HG03442 (cell line): Measurements from ENCODE around the gene PPP1R9A.
A peak's percentile ranks its signal among the peaks of the same experiment; 100 is the strongest.

ENCODE experiments used
- ATAC-seq: cut with Tn5 transposase; IDR thresholded peaks from one replicate; pipeline ENCODE4 v1.9.1; 2021; ENCODE audit warnings: mild to moderate bottlenecking, moderate library complexity; ENCODE audit not compliant: unreplicated experiment

Gene PPP1R9A

GRCh38 chr7:95092324-95092723 lies 184.9 kb downstream of the PPP1R9A start:
- ATAC-seq: no peak

- ATAC-seq: no peak
These were observed 188.0 kb downstream of the PPP1R9A start for GRCh38 chr7:95095259-95095965.

- no peak for ATAC-seq
These were observed 188.7 kb downstream of the PPP1R9A start for GRCh38 chr7:95095966-95096540.

GRCh38 chr7:95097291-95097690 lies 189.9 kb downstream of the PPP1R9A start:
- ATAC-seq: no peak

- ATAC-seq: no peak
These were observed 190.5 kb downstream of the PPP1R9A start for GRCh38 chr7:95097851-95098250.

GRCh38 chr7:95099106-95099505 lies 191.7 kb downstream of the PPP1R9A start:
- no peak for ATAC-seq

- ATAC-seq: no peak
These were observed 194.0 kb downstream of the PPP1R9A start for GRCh38 chr7:95101422-95101821.

GRCh38 chr7:95102662-95103061 lies 195.3 kb downstream of the PPP1R9A start:
- no peak for ATAC-seq

- ATAC-seq: no peak
These were observed 197.3 kb downstream of the PPP1R9A start for GRCh38 chr7:95104739-95105138.

- ATAC-seq: no peak
These were observed 198.2 kb downstream of the PPP1R9A start for GRCh38 chr7:95105627-95106026.

- ATAC-seq: no peak
These were observed 199.0 kb downstream of the PPP1R9A start for GRCh38 chr7:95106401-95106800.

- no peak for ATAC-seq
These were observed 203.3 kb downstream of the PPP1R9A start for GRCh38 chr7:95110707-95111106.

- ATAC-seq: no peak
These were observed 206.2 kb downstream of the PPP1R9A start for GRCh38 chr7:95113590-95113989.

- ATAC-seq: no peak
These were observed 218.8 kb downstream of the PPP1R9A start for GRCh38 chr7:95126053-95126709.

GRCh38 chr7:95132500-95132899 lies 225.1 kb downstream of the PPP1R9A start:
- ATAC-seq: no peak

- no peak for ATAC-seq
These were observed 232.5 kb downstream of the PPP1R9A start for GRCh38 chr7:95139922-95140321.

- peak; percentile 50 for ATAC-seq
These were observed 234.4 kb downstream of the PPP1R9A start for GRCh38 chr7:95141755-95142154.

GRCh38 chr7:95144256-95144655 lies 236.9 kb downstream of the PPP1R9A start:
- no peak for ATAC-seq

- no peak for ATAC-seq
These were observed 248.6 kb downstream of the PPP1R9A start for GRCh38 chr7:95155965-95156364.

GRCh38 chr7:95157381-95157780 lies 250.0 kb downstream of the PPP1R9A start:
- ATAC-seq: no peak

- no peak for ATAC-seq
These were observed 262.3 kb downstream of the PPP1R9A start for GRCh38 chr7:95169678-95170077.

- ATAC-seq: no peak
These were observed 265.0 kb downstream of the PPP1R9A start for GRCh38 chr7:95172420-95172819.
